Measurements from ENCODE around the gene NME4. TPM values are rescaled to one million over a fixed set of nuclear protein-coding genes. Genes with fewer than 3 reads are reported as not detected.

Gene NME4
- total RNA-seq, 1 donor from 2014 or later = 121 TPM

DNA sequence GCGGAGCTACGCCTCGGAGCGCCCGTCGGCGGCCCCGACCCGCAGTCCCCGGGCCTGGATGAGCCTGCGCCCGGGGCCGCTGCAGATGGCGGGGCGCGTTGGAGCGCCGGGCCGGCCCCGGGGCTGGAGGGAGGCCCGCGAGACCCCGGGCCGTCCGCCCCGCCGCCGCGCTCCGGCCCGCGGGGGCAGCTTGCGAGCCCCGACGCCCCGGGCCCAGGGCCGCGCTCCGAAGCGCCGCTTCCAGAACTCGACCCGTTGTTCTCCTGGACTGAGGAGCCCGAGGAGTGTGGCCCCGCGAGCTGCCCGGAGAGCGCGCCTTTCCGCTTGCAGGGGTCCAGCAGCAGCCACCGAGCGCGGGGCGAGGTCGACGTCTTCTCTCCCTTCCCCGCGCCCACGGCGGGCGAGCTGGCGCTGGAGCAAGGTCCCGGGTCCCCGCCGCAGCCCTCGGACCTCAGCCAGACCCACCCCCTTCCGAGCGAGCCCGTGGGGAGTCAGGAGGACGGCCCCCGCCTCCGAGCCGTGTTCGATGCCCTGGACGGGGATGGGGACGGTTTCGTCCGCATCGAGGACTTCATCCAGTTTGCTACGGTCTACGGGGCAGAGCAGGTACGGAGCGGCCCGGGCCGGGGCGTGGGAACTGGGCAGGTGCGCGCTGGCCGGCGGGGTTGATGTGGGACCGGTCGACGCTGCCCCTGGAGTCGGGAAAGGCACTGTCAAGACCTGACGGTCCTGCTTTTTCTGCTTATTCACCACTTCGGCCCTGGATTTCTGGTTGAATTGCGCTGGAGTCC is 29.3 kb downstream of the NME4 start:
- DNase-seq (ENCODE audit: low spot score) = no peak

DNA sequence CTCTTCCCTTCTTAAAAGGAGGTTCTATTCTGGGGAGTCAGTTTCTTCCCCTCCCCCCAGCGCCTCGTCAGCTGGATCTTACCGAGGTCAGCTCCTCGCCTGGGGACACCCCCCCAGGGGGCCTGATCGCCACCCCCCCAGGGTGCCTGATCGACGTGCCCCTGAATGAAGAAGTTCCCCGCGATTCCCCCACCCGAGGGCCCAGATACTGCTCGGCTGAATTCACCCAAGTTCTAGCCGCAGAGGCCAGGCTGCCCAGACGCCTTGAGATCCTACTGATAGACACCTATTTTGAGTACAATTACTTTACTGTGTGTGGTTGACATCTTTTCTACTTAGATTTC is 29.9 kb downstream of the NME4 start:
- no peak for DNase-seq (ENCODE audit: low spot score)

DNA sequence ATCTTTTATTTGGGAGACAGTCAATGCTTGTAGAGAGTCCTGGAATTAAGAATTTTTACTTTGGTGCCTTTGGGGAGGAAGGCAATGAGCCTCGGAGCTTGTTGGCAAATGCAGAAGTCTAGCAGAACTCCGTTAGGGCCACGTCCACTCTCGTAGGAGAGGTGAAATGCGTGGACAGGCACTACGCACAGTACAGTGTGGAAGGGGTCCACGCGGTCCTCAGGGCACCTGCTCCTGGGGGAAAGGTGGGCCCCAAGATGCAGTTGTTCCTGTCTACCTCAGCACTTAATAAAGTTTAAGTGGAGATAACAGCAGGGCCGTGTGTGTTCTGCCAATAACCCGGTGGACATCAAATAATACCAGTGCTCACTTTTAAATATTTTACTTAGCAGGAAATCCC is 30.3 kb downstream of the NME4 start:
- DNase-seq (ENCODE audit: low spot score) = no peak

DNA sequence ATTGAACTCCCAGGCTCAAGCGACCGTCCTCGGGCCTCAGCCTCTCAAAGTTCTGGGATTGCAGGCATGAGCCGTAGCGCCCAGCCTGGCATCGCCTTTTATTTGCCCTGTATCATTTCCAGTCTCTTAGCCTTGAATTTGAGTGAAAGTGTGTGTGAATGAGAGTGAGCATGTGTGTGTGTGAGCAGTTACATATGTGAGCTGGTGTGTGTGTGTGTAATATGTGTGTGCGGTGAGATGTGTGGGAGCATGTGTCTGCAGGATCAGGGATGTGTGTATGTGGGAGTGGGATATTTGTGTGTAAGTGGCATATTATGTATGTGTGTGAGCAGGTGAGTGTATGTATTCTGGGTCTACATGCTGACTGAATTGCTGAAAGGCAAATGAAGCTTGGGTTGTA is 33.9 kb downstream of the NME4 start:
- DNase-seq (ENCODE audit: low spot score) = no peak

DNA sequence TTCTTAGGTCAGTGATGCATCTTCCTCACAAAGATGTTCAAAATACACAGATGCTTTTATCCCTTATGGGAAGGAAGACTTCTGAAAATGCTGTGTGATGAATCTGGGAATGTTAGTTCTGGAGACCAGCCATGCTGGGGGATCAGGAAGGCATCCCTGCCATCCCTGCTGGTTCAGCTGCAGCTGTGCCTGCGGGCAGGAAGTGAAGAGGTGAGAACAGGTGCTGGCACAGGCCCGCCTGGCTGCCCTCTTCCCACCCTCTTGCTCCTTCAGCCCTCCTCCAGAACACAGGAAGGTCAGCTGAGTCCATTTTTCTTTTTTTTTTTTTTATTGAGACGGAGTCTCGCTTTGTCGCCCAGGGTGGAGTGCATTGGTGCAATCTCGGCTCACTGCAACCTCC is 43.6 kb downstream of the NME4 start:
- DNase-seq (ENCODE audit: low spot score) = no peak

DNA sequence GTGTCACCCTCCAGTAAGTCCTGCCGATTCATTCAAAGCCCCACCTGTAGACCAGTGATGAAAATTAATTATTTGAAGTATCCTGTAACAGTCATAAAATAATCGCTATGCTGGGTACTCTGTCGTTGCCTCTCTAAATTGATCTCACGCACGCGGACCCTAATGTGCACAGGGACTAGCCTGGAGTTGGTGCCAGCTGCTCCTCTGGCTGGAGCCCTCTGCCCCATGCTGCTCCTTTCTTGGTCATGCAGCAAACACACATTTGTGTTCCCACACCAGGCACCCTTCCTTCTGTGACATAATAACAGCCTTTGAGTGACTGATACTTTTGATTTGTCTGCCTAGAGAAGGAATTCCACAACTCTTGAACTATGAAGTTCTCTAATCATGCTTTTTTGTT is 44.4 kb downstream of the NME4 start:
- no peak for DNase-seq (ENCODE audit: low spot score)

DNA sequence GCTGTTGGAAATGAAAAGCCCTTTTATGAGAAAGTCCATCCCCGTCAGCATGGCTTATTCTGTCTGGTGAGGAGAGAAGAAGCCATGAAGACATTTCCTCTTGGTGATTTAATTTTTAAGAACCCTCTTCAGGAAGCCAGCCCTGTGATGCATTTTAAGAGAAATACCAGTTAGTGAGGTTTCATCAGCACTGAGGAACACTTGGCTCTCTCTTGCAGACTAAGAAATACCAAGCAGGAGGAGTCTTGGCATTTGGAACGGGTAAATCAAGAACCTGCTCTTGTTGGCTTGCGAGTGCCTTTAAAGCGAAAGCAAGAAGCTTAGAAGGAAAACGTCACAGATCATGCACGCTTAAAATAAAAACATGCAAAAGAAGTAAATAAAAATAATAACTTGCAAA is 46.0 kb downstream of the NME4 start:
- no peak for DNase-seq (ENCODE audit: low spot score)

DNA sequence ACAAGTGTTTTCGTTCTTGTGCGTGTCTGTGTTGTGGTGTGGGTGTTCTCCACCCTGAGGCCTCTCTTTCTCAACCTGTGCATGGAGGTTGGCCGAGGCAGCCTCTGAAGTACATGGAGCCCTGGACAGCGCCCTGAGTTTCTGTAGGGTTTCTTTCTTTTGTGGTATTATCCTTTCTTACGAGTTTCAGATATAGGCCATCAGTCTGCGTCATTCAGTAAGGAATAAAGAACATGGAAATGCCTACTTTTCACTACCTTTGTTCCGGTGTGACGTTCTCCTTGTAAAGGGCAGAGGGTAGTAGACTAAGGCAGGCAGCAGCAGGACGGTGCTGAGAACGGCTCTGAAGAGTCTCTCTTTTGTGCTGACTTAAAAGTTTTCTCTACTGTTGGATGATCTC is 47.0 kb downstream of the NME4 start:
- no peak for DNase-seq (ENCODE audit: low spot score)

DNA sequence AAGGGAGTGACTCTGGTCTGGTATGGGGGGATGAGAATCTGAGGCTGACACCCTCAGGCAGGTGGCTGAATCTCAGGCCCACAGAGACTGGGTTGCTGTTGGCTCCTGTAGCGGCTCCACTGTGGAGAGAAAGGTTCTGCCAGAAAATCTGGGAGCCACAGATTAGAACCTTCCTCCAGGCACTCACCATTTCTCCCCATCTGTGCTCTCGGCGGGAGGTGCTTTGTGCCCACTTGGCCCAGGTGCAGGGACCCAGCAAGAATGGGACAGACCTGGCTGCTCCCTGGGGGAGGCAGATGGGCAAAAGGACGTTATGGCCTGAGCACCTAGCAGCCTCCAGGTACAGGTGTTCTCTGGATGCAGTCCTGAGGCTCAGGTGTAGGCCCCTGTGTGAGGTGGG is 48.6 kb downstream of the NME4 start:
- no peak for DNase-seq (ENCODE audit: low spot score)

Other genes with a start within 250 kb of the NME4 start
- not detected for gene HBZ, start 244.6 kb upstream of the NME4 start, total RNA-seq
- not detected for gene HBM, start 231.2 kb upstream of the NME4 start, total RNA-seq
- gene HBA2, start 224.3 kb upstream of the NME4 start, total RNA-seq = 88.0 TPM
- 82.1 TPM for gene HBA1, start 220.5 kb upstream of the NME4 start, total RNA-seq
- gene HBQ1, start 216.7 kb upstream of the NME4 start, total RNA-seq = not detected
- gene LUC7L, start 167.8 kb upstream of the NME4 start, total RNA-seq = 85.3 TPM
- gene FAM234A, start 162.4 kb upstream of the NME4 start, total RNA-seq = 89.4 TPM
- 4.5 TPM for gene RGS11, start 121.3 kb upstream of the NME4 start, total RNA-seq
- not detected for gene ARHGDIG, start 116.6 kb upstream of the NME4 start, total RNA-seq
- gene PDIA2, start 114.0 kb upstream of the NME4 start, total RNA-seq = not detected
- gene AXIN1, start 44.5 kb upstream of the NME4 start, total RNA-seq = 20.1 TPM
- 56.6 TPM for gene MRPL28, start 26.7 kb upstream of the NME4 start, total RNA-seq
- 37.6 TPM for gene PGAP6, start 15.2 kb upstream of the NME4 start, total RNA-seq
- gene DECR2, start 4.7 kb downstream of the NME4 start, total RNA-seq = 17.5 TPM
- 42.0 TPM for gene RAB11FIP3, start 28.4 kb downstream of the NME4 start, total RNA-seq
- 60.1 TPM for gene CAPN15, start 130.5 kb downstream of the NME4 start, total RNA-seq
- not detected for gene PRR35, start 163.2 kb downstream of the NME4 start, total RNA-seq
- gene NHLRC4, start 169.8 kb downstream of the NME4 start, total RNA-seq = 0.36 TPM
- gene PIGQ, start 172.8 kb downstream of the NME4 start, total RNA-seq = 65.7 TPM
- gene RAB40C, start 192.9 kb downstream of the NME4 start, total RNA-seq = 39.2 TPM
- 0.65 TPM for gene WFIKKN1, start 233.8 kb downstream of the NME4 start, total RNA-seq
- 48.3 TPM for gene METTL26, start 239.1 kb downstream of the NME4 start, total RNA-seq
- 40.4 TPM for gene MCRIP2, start 244.6 kb downstream of the NME4 start, total RNA-seq